GM23338 (cell line): ENCODE results near the gene NDUFA6. TPM values are rescaled to one million over a fixed set of nuclear protein-coding genes. Genes with fewer than 3 reads are reported as not detected.
"Not testable (repeated sequence)": the region's sequence is repeated elsewhere in the genome, so short reads cannot be mapped to it uniquely, and the experiment has no call there.

Experiments
- ATAC-seq: fragments of 200-7000 bp; cut with Tn5 transposase; 3 replicates; pipeline ENCODE4 v1.9.1; 2020
- DNase-seq: peaks from one replicate; pipeline ENCODE4 v3.0.0-alpha.2; 2015; ENCODE audit warnings: low spot score
- H2AFZ ChIP-seq: fragments of 200-600 bp; sonication (generic); 2 replicates; pipeline ENCODE4 v1.8.0; 2016; ENCODE audit warnings: antibody characterized with exemption, mild to moderate bottlenecking, moderate library complexity
- H3F3A ChIP-seq: fragments of 200-600 bp; sonication (generic); replicated peaks from 2 replicates; pipeline ENCODE4 v1.8.0; 2017; ENCODE audit warnings: antibody characterized with exemption, mixed run types, low read depth
- H3K27ac ChIP-seq: fragments of 200-600 bp; sonication (generic); 2 replicates; pipeline ENCODE4 v1.6.1; 2016; ENCODE audit warnings: low read depth
- H3K27me3 ChIP-seq: fragments of 200-600 bp; sonication (generic); 2 replicates; pipeline ENCODE4 v1.8.0; 2016; ENCODE audit warnings: mild to moderate bottlenecking, mixed run types, moderate library complexity; ENCODE audit not compliant: insufficient read depth
- H3K36me3 ChIP-seq: fragments of 200-600 bp; sonication (generic); 2 replicates; pipeline ENCODE4 v1.8.0; 2016; ENCODE audit warnings: mild to moderate bottlenecking; ENCODE audit not compliant: insufficient read depth
- H3K4me1 ChIP-seq: fragments of 200-600 bp; sonication (generic); 2 replicates; pipeline ENCODE4 v1.8.0; 2016; ENCODE audit warnings: mild to moderate bottlenecking, moderate library complexity; ENCODE audit not compliant: insufficient read depth
- H3K4me2 ChIP-seq: fragments of 200-600 bp; sonication (generic); 2 replicates; pipeline ENCODE4 v1.7.1; 2017; ENCODE audit warnings: mixed run types
- H3K4me3 ChIP-seq: fragments of 200-600 bp; sonication (generic); 2 replicates; pipeline ENCODE4 v1.6.1; 2016; ENCODE audit warnings: mixed run types
- H3K79me2 ChIP-seq: fragments of 200-600 bp; sonication (generic); replicated peaks from 2 replicates; pipeline ENCODE4 v1.8.0; 2017; ENCODE audit warnings: mild to moderate bottlenecking; ENCODE audit not compliant: insufficient read depth
- H3K9me2 ChIP-seq: fragments of 200-600 bp; sonication (generic); 2 replicates; pipeline ENCODE4 v1.8.0; 2017; ENCODE audit not compliant: insufficient read depth
- H4K20me1 ChIP-seq: fragments of 200-600 bp; sonication (generic); replicated peaks from 2 replicates; pipeline ENCODE4 v1.8.0; 2017; ENCODE audit warnings: mild to moderate bottlenecking; ENCODE audit not compliant: insufficient read depth
- H3K27ac Mint-ChIP-seq: 2 replicates; pipeline ENCODE4 v1.8.0; 2020; ENCODE audit warnings: inconsistent platforms, mild to moderate bottlenecking, moderate library complexity, mixed read lengths
- H3K27me3 Mint-ChIP-seq: 3 replicates; pipeline ENCODE4 v1.8.0; 2022; ENCODE audit warnings: low read depth, mild to moderate bottlenecking, moderate library complexity, mixed read lengths, inconsistent platforms; ENCODE audit not compliant: insufficient read depth, poor library complexity
- H3K36me3 Mint-ChIP-seq: 3 replicates; pipeline ENCODE4 v1.8.0; 2021; ENCODE audit warnings: low read depth, mild to moderate bottlenecking, inconsistent platforms, moderate library complexity, mixed read lengths
- H3K4me1 Mint-ChIP-seq: 3 replicates; pipeline ENCODE4 v1.8.0; 2020; ENCODE audit warnings: mild to moderate bottlenecking, inconsistent platforms, mixed read lengths
- H3K4me3 Mint-ChIP-seq: 3 replicates; pipeline ENCODE4 v1.8.0; 2021; ENCODE audit warnings: moderate library complexity, mild to moderate bottlenecking, inconsistent platforms, mixed read lengths
- H3K9me3 Mint-ChIP-seq: 3 replicates; pipeline ENCODE4 v1.8.0; 2020; ENCODE audit warnings: moderate library complexity, mild to moderate bottlenecking, inconsistent platforms, mixed read lengths
- polyA plus RNA-seq: library from polyadenylated mRNA; unstranded; fragments of >200 nt; fragmentation: Nextera tagmentation; extraction: Ambion mirVana; gene quantifications from 2 replicates; pipeline ENCODE4 v1.2.1, GENCODE V29; 2016
- total RNA-seq: library from RNA; depleted of rRNA; stranded (reverse); fragments of >200 nt; shearing (Covaris generic); gene quantifications from 2 replicates; pipeline ENCODE4 v1.2.3, GENCODE V29; 2014

The NDUFA6 gene
- total and polyA plus RNA-seq, 2 experiments from 2014 or later = 69.8 to 433 TPM

- not testable (repeated sequence) for H3K4me2 ChIP-seq, H3K27ac Mint-ChIP-seq, H4K20me1 ChIP-seq, H3F3A ChIP-seq, DNase-seq, H3K4me1 Mint-ChIP-seq, H3K9me3 Mint-ChIP-seq, H3K4me3 Mint-ChIP-seq, ATAC-seq, H3K4me3 ChIP-seq, H3K27me3 ChIP-seq, H3K36me3 ChIP-seq, H3K36me3 Mint-ChIP-seq, H2AFZ ChIP-seq, H3K79me2 ChIP-seq, H3K9me2 ChIP-seq, H3K27ac ChIP-seq, H3K4me1 ChIP-seq
- peaks cover 24% of the 10 kb centered on the region for H3K27me3 Mint-ChIP-seq
These were observed 40.3 kb upstream of the NDUFA6 start, which contains the start of gene CYP2D6 for GRCh38 chr22:42130639-42131431. CYP2D6 (minus strand) TSS chr22:42130810; CDS start chr22:42130791, 19 bp downstream.

GRCh38 chr22:42130182-42130581 is 39.6 kb upstream of the NDUFA6 start:
- H3K27ac ChIP-seq, H3K4me2 ChIP-seq, H3K36me3 ChIP-seq, H4K20me1 ChIP-seq, H3K9me2 ChIP-seq, H3K4me1 Mint-ChIP-seq, H3K4me1 ChIP-seq, H2AFZ ChIP-seq, H3K27ac Mint-ChIP-seq, H3K27me3 ChIP-seq, H3F3A ChIP-seq, H3K79me2 ChIP-seq, ATAC-seq, H3K9me3 Mint-ChIP-seq, H3K4me3 ChIP-seq, H3K36me3 Mint-ChIP-seq, H3K4me3 Mint-ChIP-seq, DNase-seq: not testable (repeated sequence)
- peaks cover 24% of the 10 kb centered on the region for H3K27me3 Mint-ChIP-seq

- not testable (repeated sequence) for H3K4me2 ChIP-seq, H3F3A ChIP-seq, H3K79me2 ChIP-seq, H3K4me1 ChIP-seq, H3K27ac Mint-ChIP-seq, H2AFZ ChIP-seq, H3K9me2 ChIP-seq, H3K27me3 ChIP-seq, H3K36me3 ChIP-seq, H3K9me3 Mint-ChIP-seq, H3K36me3 Mint-ChIP-seq, H3K4me3 ChIP-seq, H4K20me1 ChIP-seq, H3K4me3 Mint-ChIP-seq, H3K4me1 Mint-ChIP-seq, H3K27ac ChIP-seq
- DNase-seq (peak; percentile 52), ATAC-seq (peak; percentile 55)
- H3K27me3 Mint-ChIP-seq = peaks cover 24% of the 10 kb centered on the region
These were observed 38.5 kb upstream of the NDUFA6 start for GRCh38 chr22:42128776-42129694.

- H3K9me3 Mint-ChIP-seq, H3K4me3 Mint-ChIP-seq, H3K27ac Mint-ChIP-seq, H3K9me2 ChIP-seq, H3F3A ChIP-seq, H3K4me2 ChIP-seq, H4K20me1 ChIP-seq, H3K27ac ChIP-seq, H3K36me3 Mint-ChIP-seq, H3K27me3 ChIP-seq, H3K4me1 Mint-ChIP-seq, H3K4me1 ChIP-seq, DNase-seq, H3K36me3 ChIP-seq, H2AFZ ChIP-seq, H3K79me2 ChIP-seq, ATAC-seq, H3K4me3 ChIP-seq: not testable (repeated sequence)
- peaks cover 21% of the 10 kb centered on the region for H3K27me3 Mint-ChIP-seq
These were observed 37.4 kb upstream of the NDUFA6 start for GRCh38 chr22:42128007-42128406.
